H1 (cell line): Measurements from ENCODE around the gene F10. TPM values are rescaled to one million over a fixed set of nuclear protein-coding genes. Genes with fewer than 3 reads are reported as not detected.
"Not testable (repeated sequence)": the region's sequence is repeated elsewhere in the genome, so short reads cannot be mapped to it uniquely, and the experiment has no call there.

Source experiments
- CTCF ChIA-PET: fragments of 300-600 bp; sonication (Branson Sonifier 250); formaldehyde crosslinking; loops from one replicate; lab custom pipeline; 2021; ENCODE audit not compliant: partially characterized antibody; lab: Charles Lee
- POLR2A ChIA-PET: fragments of 300-600 bp; sonication (Branson Sonifier 250); formaldehyde crosslinking; loops from one replicate; lab custom pipeline; 2021; ENCODE audit warnings: inconsistent platforms; ENCODE audit not compliant: partially characterized antibody; lab: Charles Lee
- DNase-seq, 2 experiments: peaks; one replicate each; pipeline versions ENCODE4 v3.0.0 to v3.0.0-alpha.2; 2010 to 2022; ENCODE audit warnings: low spot score in 2 of 2, low read depth in 1 of 2, mixed read lengths in 1 of 2
- FAIRE-seq: peaks from 2 replicates; lab custom pipeline; 2011; peaks lifted over from hg19 to GRCh38; lab: Jason Lieb, UNC
- H2AFZ ChIP-seq: 2 replicates; pipeline ENCODE4 v1.8.1; 2012; ENCODE audit warnings: low read length, inconsistent platforms
- H2AK5ac ChIP-seq: 2 replicates; pipeline ENCODE4 v1.6.1; 2013; ENCODE audit warnings: low read depth, low read length
- H2BK120ac ChIP-seq: replicated peaks from 2 replicates; pipeline ENCODE3; 2013; ENCODE audit warnings: low read depth, low read length, inconsistent platforms
- H2BK12ac ChIP-seq: 2 replicates; pipeline ENCODE4 v1.6.1; 2013; ENCODE audit warnings: low read depth, low read length
- H2BK15ac ChIP-seq: 2 replicates; pipeline ENCODE4 v1.6.1; 2013; ENCODE audit warnings: low read length
- H2BK20ac ChIP-seq: 2 replicates; pipeline ENCODE4 v1.6.1; 2013; ENCODE audit warnings: low read length
- H2BK5ac ChIP-seq: 2 replicates; pipeline ENCODE4 v1.6.1; 2013; ENCODE audit warnings: low read depth, low read length
- H3K14ac ChIP-seq: 2 replicates; pipeline ENCODE4 v1.6.1; 2013; ENCODE audit warnings: inconsistent platforms; ENCODE audit not compliant: insufficient read length
- H3K18ac ChIP-seq: 2 replicates; pipeline ENCODE4 v1.6.1; 2013; ENCODE audit warnings: low read length; ENCODE audit errors: extremely low read depth
- H3K23ac ChIP-seq: 2 replicates; pipeline ENCODE4 v1.6.1; 2013; ENCODE audit warnings: inconsistent platforms; ENCODE audit not compliant: insufficient read length
- H3K23me2 ChIP-seq: 2 replicates; pipeline ENCODE4 v1.6.1; 2013; ENCODE audit warnings: low read depth, low read length
- H3K27ac ChIP-seq: 2 replicates; pipeline ENCODE4 v1.6.1; 2011; ENCODE audit warnings: low read depth, low read length, inconsistent platforms
- H3K27me3 ChIP-seq, 4 experiments: replicated peaks in 1 of 4; 1 replicate in 1 of 4; 2 replicates in 3 of 4; pipeline versions ENCODE4 v1.6.1 to v1.8.1; 2011 to 2013; ENCODE audit warnings: low read length in 3 of 4, mild to moderate bottlenecking in 3 of 4, inconsistent platforms in 2 of 4, mixed read lengths in 2 of 4, moderate library complexity in 1 of 4; ENCODE audit not compliant: control insufficient read depth in 3 of 4, insufficient read depth in 3 of 4; ENCODE audit errors: extremely low read depth in 1 of 4
- H3K36me3 ChIP-seq, 4 experiments: 2 replicates each; pipeline versions ENCODE4 v1.6.1 to v1.8.1; 2011 to 2013; ENCODE audit warnings: mild to moderate bottlenecking in 4 of 4, low read length in 3 of 4, moderate library complexity in 2 of 4, control low read depth in 1 of 4, inconsistent platforms in 1 of 4; ENCODE audit not compliant: insufficient read depth in 4 of 4, control insufficient read depth in 2 of 4
- H3K4ac ChIP-seq: replicated peaks from 2 replicates; pipeline ENCODE3; 2013; ENCODE audit warnings: low read length, low read depth, mixed read lengths, inconsistent platforms; ENCODE audit not compliant: insufficient read length
- H3K4me1 ChIP-seq, 4 experiments: replicated peaks in 1 of 4; 1 replicate in 1 of 4; 2 replicates in 3 of 4; pipeline versions ENCODE4 v1.6.1 to v1.8.1; 2011 to 2013; ENCODE audit warnings: low read length in 3 of 4, inconsistent platforms in 2 of 4, mixed read lengths in 1 of 4; ENCODE audit not compliant: insufficient read depth in 4 of 4, control insufficient read depth in 3 of 4
- H3K4me2 ChIP-seq, 2 experiments: 2 replicates each; pipeline versions ENCODE4 v1.6.1 to v1.8.1; 2011 to 2013; ENCODE audit warnings: low read depth in 2 of 2, low read length in 2 of 2, control low read depth in 1 of 2, inconsistent platforms in 1 of 2, mild to moderate bottlenecking in 1 of 2; ENCODE audit not compliant: insufficient read depth in 1 of 2
- H3K4me3 ChIP-seq, 4 experiments: fragments of 200-600, 300-600 bp in 1 of 4; sonication (generic), shearing (Covaris generic), sonication (Bioruptor Twin) in 1 of 4; 2 replicates each; pipeline versions ENCODE4 v1.5.1 to v1.8.1; 2011 to 2016; ENCODE audit warnings: low read length in 4 of 4, low read depth in 3 of 4, control low read depth in 2 of 4, inconsistent platforms in 2 of 4, mild to moderate bottlenecking in 2 of 4, mixed read lengths in 1 of 4, moderate library complexity in 1 of 4; ENCODE audit not compliant: insufficient read depth in 2 of 4; ENCODE audit errors: extremely low read depth in 1 of 4
- H3K56ac ChIP-seq: replicated peaks from 2 replicates; pipeline ENCODE3; 2013; ENCODE audit warnings: low read depth, mild to moderate bottlenecking, mixed read lengths, low read length, inconsistent platforms; ENCODE audit not compliant: insufficient read length
- H3K79me1 ChIP-seq: 2 replicates; pipeline ENCODE4 v1.6.1; 2013; ENCODE audit warnings: low read depth, low read length, control low read depth
- H3K79me2 ChIP-seq, 2 experiments: 2 replicates each; pipeline versions ENCODE4 v1.6.1 to v1.8.1; 2012 to 2013; ENCODE audit warnings: low read length in 2 of 2, mild to moderate bottlenecking in 2 of 2, inconsistent platforms in 1 of 2; ENCODE audit not compliant: insufficient read depth in 2 of 2, control insufficient read depth in 1 of 2
- H3K9ac ChIP-seq, 4 experiments: replicated peaks in 1 of 4; 1 replicate in 1 of 4; 2 replicates in 3 of 4; pipeline versions ENCODE4 v1.6.1 to v1.8.1; 2011 to 2013; ENCODE audit warnings: low read depth in 3 of 4, low read length in 3 of 4, control low read depth in 2 of 4, mild to moderate bottlenecking in 2 of 4, moderate library complexity in 2 of 4, inconsistent platforms in 1 of 4; ENCODE audit errors: extremely low read depth in 1 of 4
- H3K9me3 ChIP-seq, 2 experiments: 2 replicates each; pipeline versions ENCODE4 v1.6.1 to v1.8.1; 2012 to 2013; ENCODE audit warnings: mild to moderate bottlenecking in 2 of 2, moderate library complexity in 2 of 2, control low read depth in 1 of 2, inconsistent platforms in 1 of 2, low read depth in 1 of 2, low read length in 1 of 2, mixed read lengths in 1 of 2; ENCODE audit not compliant: insufficient read depth in 2 of 2
- H4K20me1 ChIP-seq, 2 experiments: replicated peaks in 1 of 2; 2 replicates each; pipeline versions ENCODE3 to v1.8.1; 2011 to 2013; ENCODE audit warnings: inconsistent platforms in 2 of 2, low read length in 2 of 2, mild to moderate bottlenecking in 1 of 2; ENCODE audit not compliant: insufficient read depth in 2 of 2, control insufficient read depth in 1 of 2
- H4K5ac ChIP-seq: 2 replicates; pipeline ENCODE4 v1.6.1; 2013; ENCODE audit warnings: low read length, low read depth, mixed read lengths, inconsistent platforms; ENCODE audit not compliant: insufficient read length
- H4K8ac ChIP-seq: 2 replicates; pipeline ENCODE4 v1.8.0; 2013; ENCODE audit warnings: mild to moderate bottlenecking, moderate library complexity, low read length, inconsistent platforms; ENCODE audit not compliant: insufficient read depth; ENCODE audit errors: extremely low read depth
- H4K91ac ChIP-seq: replicated peaks from 2 replicates; pipeline ENCODE3; 2013; ENCODE audit warnings: low read length, mixed read lengths, inconsistent platforms; ENCODE audit not compliant: insufficient read length
- CTCF ChIP-seq, 3 experiments: IDR thresholded peaks; 1 replicate in 2 of 3; 2 replicates in 1 of 3; pipeline versions ENCODE4 v1.5.1 to v1.6.1; 2011; ENCODE audit warnings: low read length in 3 of 3, mild to moderate bottlenecking in 3 of 3, inconsistent platforms in 2 of 3, low read depth in 1 of 3, moderate library complexity in 1 of 3; ENCODE audit not compliant: insufficient read depth in 1 of 3; ENCODE audit errors: control extremely low read depth in 1 of 3
- TBP ChIP-seq: IDR thresholded peaks from 2 replicates; pipeline ENCODE4 v1.6.1; 2011; ENCODE audit warnings: low read depth, low read length, improper control_type of control experiment
- WGBS, 2 experiments: shearing (Covaris generic) in 1 of 2; methylation state at CpG; one replicate each; pipeline versions ENCODE4 v1.1.6 to v1.1.7; 2013 to 2015; ENCODE audit warnings: low lambda C conversion rate in 2 of 2, mixed read lengths in 2 of 2, inconsistent platforms in 1 of 2, low coverage in 1 of 2, missing lambda C conversion rate in 1 of 2; ENCODE audit not compliant: insufficient replicate concordance in 2 of 2, insufficient coverage in 1 of 2, insufficient read length in 1 of 2; ENCODE audit errors: extremely low coverage in 1 of 2, missing lambda C conversion rate in 1 of 2; 5-methylcytosine and 5-hydroxymethylcytosine counted together
- polyA plus RNA-seq, 7 experiments: library from polyadenylated mRNA; depleted of rRNA in 3 of 7; stranded (reverse) in 5 of 7; unstranded in 2 of 7; fragments of >200 nt in 5 of 7; fragments of 200-250 nt in 2 of 7; gene quantifications; 1 replicate in 5 of 7; 2 replicates in 1 of 7; 4 replicates in 1 of 7; pipeline versions ENCODE4 v1.2.1 to v1.2.3, GENCODE V29; 2011 to 2013; ENCODE audit warnings: missing spikeins in 2 of 7, mixed read lengths in 2 of 7
- total RNA-seq: library from RNA; stranded (reverse); fragmentation: NEBNext Ultra II Directional; extraction: Animal tissue kit (Norgen Biotek cat#: 25700); gene quantifications from 2 replicates; pipeline ENCODE4 v1.2.1, GENCODE V29; 2021

The F10 gene
- total and polyA plus RNA-seq, 2 of the 8 experiments (the other 6 are each of a cell fraction or from before 2014, with no cell fraction given) = 2.0 to 4.2 TPM

GRCh38 chr13:113078902-113079780 is 43.5 kb upstream of the F10 start (continued):
- TF ChIP-seq CTCF (IDR thresholded peaks at IDR 0.05; ENCODE audit: control extremely low read depth in 1 of 3, insufficient read depth in 1 of 3, low read depth in 1 of 3, low read length in 3 of 3) (no peak), TBP (no peak)

GRCh38 chr13:113079781-113080080 is 42.9 kb upstream of the F10 start:
- H2BK12ac ChIP-seq, H3K4me2 ChIP-seq, H2BK15ac ChIP-seq, H3K4me1 ChIP-seq, H3K23ac ChIP-seq, H3K36me3 ChIP-seq, H4K20me1 ChIP-seq, H2BK120ac ChIP-seq, H3K56ac ChIP-seq, H3K27ac ChIP-seq, H2BK20ac ChIP-seq, H4K91ac ChIP-seq, H2AFZ ChIP-seq, H3K23me2 ChIP-seq, H3K27me3 ChIP-seq, H4K8ac ChIP-seq, H3K79me1 ChIP-seq, H3K14ac ChIP-seq, H3K4ac ChIP-seq, FAIRE-seq, H2BK5ac ChIP-seq, H3K79me2 ChIP-seq, H3K9ac ChIP-seq, H3K4me3 ChIP-seq, H3K9me3 ChIP-seq, POLR2A ChIA-PET, H2AK5ac ChIP-seq, H3K18ac ChIP-seq, H4K5ac ChIP-seq, DNase-seq: not testable (repeated sequence)
- WGBS, 2 experiments = 67% methylated on average over 6 of the region's 9 CpGs; no CpG with 5 or more reads in 1 of the 2 experiments
- CTCF ChIA-PET = interaction anchor here (1.0 to 1.4 kb wide), 2 partner anchors 10 to 12 kb away, joined by 5 read pairs; no protein-coding TSS in a partner anchor
